Measurements from ENCODE around the gene ENOX2.
A peak's percentile ranks its signal among the peaks of the same experiment; 100 is the strongest.
"Not testable (repeated sequence)": the region's sequence is repeated elsewhere in the genome, so short reads cannot be mapped to it uniquely, and the experiment has no call there.

ENOX2 gene

GRCh38 chrX:130719413-130719812, 183.6 kb downstream of the ENOX2 start:
- DNase-seq (ENCODE audit: low read depth): no peak

GRCh38 chrX:130718137-130718536, 184.9 kb downstream of the ENOX2 start:
- H3K4me3 ChIP-seq (ENCODE audit: low read depth, low read length): no peak overlapping the region
- TF ChIP-seq CTCF (IDR thresholded peaks at IDR 0.05; ENCODE audit: control insufficient read depth, extremely low read depth, insufficient read depth): no peak
- DNase-seq (ENCODE audit: low read depth): no peak

More at GRCh38 chrX:130719413-130719812, 183.6 kb downstream of the ENOX2 start:
- H3K4me3 ChIP-seq (ENCODE audit: low read depth, low read length): no peak overlapping the region
- TF ChIP-seq CTCF (IDR thresholded peaks at IDR 0.05; ENCODE audit: control insufficient read depth, extremely low read depth, insufficient read depth): no peak

GRCh38 chrX:130716781-130717413, 186.1 kb downstream of the ENOX2 start:
- no peak overlapping the region for H3K4me3 ChIP-seq (ENCODE audit: low read depth, low read length)
- no peak for TF ChIP-seq CTCF (IDR thresholded peaks at IDR 0.05; ENCODE audit: control insufficient read depth, extremely low read depth, insufficient read depth)
- DNase-seq (ENCODE audit: low read depth): peak; percentile 74

- no peak for DNase-seq (ENCODE audit: low read depth)
- TF ChIP-seq CTCF (IDR thresholded peaks at IDR 0.05; ENCODE audit: control insufficient read depth, extremely low read depth, insufficient read depth): no peak
- no peak overlapping the region for H3K4me3 ChIP-seq (ENCODE audit: low read depth, low read length)
These were observed 186.7 kb downstream of the ENOX2 start for GRCh38 chrX:130716346-130716745.

- DNase-seq (ENCODE audit: low read depth): no peak
- TF ChIP-seq CTCF (IDR thresholded peaks at IDR 0.05; ENCODE audit: control insufficient read depth, extremely low read depth, insufficient read depth): no peak
- H3K4me3 ChIP-seq (ENCODE audit: low read depth, low read length): no peak overlapping the region
These were observed 187.7 kb downstream of the ENOX2 start for GRCh38 chrX:130715299-130715698.

GRCh38 chrX:130714665-130715064, 188.3 kb downstream of the ENOX2 start:
- no peak for DNase-seq (ENCODE audit: low read depth)
- TF ChIP-seq CTCF (IDR thresholded peaks at IDR 0.05; ENCODE audit: control insufficient read depth, extremely low read depth, insufficient read depth): no peak
- H3K4me3 ChIP-seq (ENCODE audit: low read depth, low read length): no peak overlapping the region

GRCh38 chrX:130714135-130714534, 188.9 kb downstream of the ENOX2 start:
- TF ChIP-seq CTCF (IDR thresholded peaks at IDR 0.05; ENCODE audit: control insufficient read depth, extremely low read depth, insufficient read depth): no peak
- no peak overlapping the region for H3K4me3 ChIP-seq (ENCODE audit: low read depth, low read length)
- no peak for DNase-seq (ENCODE audit: low read depth)

- DNase-seq (ENCODE audit: low read depth); H3K4me3 ChIP-seq (ENCODE audit: low read depth, low read length): not testable (repeated sequence)
These were observed 193.8 kb downstream of the ENOX2 start for GRCh38 chrX:130709178-130709577.
